ENCODE data around the gene ZNF770.

The ZNF770 gene

DNA sequence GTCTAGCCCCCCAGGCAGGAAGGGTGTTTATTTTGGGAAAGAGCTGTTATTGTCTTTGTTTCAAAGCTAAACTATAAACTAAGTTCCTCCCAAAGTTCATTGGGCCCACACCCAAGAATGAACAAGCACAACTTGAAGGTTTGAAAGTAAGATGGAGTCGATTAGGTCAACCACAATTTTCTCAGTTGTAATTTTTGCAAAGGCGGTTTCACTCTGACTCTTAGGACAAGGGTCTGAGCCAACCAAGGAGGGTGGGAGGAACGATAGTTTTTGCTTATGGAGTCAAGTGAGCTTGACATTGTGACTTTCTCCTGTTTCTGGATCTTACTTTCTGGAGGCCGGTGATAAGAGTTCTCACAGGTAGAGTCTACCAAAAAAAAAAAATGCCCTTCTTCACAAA lies 5.8 kb upstream of the ZNF770 start:
- H3K27ac ChIP-seq, result no peak overlapping the region
- no peak for TF ChIP-seq ZFX (IDR thresholded peaks at IDR 0.05; ENCODE audit: borderline replicate concordance)
- TF ChIP-seq, protein P1, sequence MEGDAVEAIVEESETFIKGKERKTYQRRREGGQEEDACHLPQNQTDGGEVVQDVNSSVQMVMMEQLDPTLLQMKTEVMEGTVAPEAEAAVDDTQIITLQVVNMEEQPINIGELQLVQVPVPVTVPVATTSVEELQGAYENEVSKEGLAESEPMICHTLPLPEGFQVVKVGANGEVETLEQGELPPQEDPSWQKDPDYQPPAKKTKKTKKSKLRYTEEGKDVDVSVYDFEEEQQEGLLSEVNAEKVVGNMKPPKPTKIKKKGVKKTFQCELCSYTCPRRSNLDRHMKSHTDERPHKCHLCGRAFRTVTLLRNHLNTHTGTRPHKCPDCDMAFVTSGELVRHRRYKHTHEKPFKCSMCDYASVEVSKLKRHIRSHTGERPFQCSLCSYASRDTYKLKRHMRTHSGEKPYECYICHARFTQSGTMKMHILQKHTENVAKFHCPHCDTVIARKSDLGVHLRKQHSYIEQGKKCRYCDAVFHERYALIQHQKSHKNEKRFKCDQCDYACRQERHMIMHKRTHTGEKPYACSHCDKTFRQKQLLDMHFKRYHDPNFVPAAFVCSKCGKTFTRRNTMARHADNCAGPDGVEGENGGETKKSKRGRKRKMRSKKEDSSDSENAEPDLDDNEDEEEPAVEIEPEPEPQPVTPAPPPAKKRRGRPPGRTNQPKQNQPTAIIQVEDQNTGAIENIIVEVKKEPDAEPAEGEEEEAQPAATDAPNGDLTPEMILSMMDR (IDR thresholded peaks at IDR 0.05), result no peak

DNA sequence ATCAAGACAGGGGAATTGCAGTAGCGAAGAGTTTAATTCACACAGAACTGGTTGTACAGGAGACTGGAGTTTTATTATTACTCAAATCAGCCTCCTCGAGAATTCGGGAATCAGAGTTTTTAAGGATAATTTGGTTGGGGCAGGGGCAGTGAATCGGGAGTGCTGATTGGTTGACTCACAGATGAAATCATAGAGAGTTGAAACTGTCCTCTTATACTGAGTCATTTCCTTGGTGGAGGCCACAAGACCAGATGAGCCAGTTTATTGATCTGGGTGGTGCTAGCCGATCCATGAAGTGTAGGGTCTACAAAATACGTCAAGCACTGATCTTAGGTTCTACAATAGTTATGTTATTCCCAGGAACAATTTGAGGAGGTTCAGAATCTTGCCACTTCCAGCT lies 5.3 kb upstream of the ZNF770 start:
- TF ChIP-seq, protein P1 (IDR thresholded peaks at IDR 0.05), result no peak
- no peak for TF ChIP-seq ZFX (IDR thresholded peaks at IDR 0.05; ENCODE audit: borderline replicate concordance)
- H3K27ac ChIP-seq, result no peak overlapping the region

DNA sequence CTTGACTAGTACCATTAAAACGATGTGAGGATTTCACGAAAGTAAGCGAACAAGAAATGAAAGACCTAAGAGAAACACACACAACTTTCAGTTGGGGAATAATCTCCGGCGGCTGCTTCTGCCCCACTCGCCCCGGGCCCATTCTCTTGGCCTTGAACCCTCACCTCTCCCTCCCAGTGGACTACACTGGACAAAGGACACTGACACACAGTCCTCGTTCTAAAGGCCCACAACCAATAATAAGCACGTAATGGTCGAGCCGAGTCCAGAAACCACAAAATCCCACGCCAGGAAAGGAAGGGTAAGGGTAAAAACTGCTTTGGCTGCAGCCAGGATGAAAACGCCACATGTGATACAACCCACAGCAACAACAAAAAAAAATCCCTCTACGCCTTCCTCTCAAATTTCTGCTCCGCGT lies 469 bp downstream of the ZNF770 start:
- peak overlapping the region; percentile 93 for H3K27ac ChIP-seq
- TF ChIP-seq, protein P1 (IDR thresholded peaks at IDR 0.05), result no peak
- TF ChIP-seq ZFX (IDR thresholded peaks at IDR 0.05; ENCODE audit: borderline replicate concordance), result no peak

DNA sequence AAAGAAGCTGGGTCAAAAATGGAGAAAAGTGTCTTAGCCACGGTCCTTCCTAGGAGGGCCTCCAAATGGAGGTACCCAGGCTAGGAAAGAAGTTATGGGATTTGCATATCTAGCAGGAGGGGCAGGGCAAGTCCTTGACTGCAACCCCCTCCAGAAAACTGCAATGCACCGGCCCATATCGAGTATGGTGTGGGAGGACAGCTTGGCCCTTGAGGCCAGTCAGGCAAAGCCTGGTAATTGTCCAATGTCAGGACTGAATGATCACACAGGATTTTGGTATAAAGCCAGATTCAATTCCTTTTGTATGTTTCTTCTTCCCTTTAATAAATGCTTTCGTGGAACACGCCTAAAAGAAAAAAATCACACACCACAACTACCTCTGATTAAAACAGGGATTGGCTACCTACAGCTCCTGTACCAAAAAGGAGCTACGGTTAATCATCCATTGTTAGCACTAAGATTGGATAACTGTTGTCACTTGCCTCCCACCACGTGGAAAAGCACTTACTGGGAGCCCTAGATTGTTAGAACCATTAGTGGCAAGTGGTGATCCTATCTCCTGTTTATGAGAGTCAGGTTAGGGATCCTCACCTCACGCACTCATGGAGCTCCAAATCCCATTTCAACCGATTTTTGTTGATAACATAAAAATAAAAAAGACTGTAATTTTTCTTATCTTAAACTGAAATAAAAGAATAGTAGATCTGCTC lies 1.2 kb downstream of the ZNF770 start:
- no peak for TF ChIP-seq ZFX (IDR thresholded peaks at IDR 0.05; ENCODE audit: borderline replicate concordance)
- TF ChIP-seq, protein P1 (IDR thresholded peaks at IDR 0.05), result no peak
- peak overlapping the region; percentile 93 for H3K27ac ChIP-seq

DNA sequence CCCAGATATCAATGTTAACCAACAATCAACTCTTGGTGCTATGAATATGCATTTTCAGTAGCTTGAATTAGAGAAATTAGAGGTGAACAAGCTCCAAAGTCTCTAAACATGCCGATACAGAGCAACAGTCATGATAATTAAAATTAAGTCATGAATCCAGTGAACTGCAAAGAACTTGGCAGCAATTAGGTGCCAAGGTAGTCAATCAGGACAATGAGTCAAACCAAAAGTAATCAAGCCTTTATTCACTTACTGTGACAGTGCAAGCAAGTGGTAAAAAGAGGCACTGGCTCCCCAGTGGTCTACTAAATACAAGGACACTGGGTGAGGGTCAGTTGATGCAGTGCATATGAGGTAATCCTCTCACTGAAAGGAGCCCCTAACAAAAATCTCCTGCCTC lies 1.8 kb downstream of the ZNF770 start:
- H3K27ac ChIP-seq, result peak overlapping the region; percentile 93; the same call in 1 of the 2 replicates
- no peak for TF ChIP-seq ZFX (IDR thresholded peaks at IDR 0.05; ENCODE audit: borderline replicate concordance)
- TF ChIP-seq, protein P1 (IDR thresholded peaks at IDR 0.05), result no peak

DNA sequence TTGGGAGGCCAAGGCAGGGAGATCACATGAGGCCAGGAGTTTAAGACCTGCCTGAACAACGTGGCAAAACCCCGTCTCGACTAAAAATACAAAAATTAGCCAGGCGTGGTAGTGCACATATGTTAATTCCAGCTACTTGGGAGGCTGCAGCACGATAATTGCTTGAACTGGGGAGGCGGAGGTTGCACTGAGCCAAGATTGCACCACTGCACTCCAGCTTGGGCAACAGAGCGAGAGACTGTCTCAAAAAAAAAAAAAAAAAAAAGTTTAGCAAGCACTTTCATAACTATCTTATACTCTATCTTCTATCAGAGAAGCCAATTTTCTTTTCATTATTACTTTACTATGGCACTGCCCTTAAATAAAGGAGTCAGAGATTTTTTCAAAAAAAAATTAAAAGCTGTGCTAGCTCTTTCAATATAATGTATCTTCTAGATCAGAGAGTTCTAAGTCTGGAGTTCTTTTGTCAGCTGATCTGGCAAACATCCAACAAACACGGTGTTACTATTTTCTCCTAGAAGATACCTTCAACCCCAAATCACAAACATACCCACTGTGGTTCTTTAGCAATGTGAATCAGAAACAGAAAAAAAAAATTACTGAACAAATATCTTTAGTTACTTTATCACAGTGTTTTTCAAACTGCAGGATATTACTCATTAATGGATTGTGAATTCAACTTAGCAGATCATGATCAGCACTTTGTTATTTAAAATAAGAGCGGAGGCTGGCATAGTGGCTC lies 3.0 kb downstream of the ZNF770 start:
- 0 out of 2 replicates have a peak overlapping the region, but pooled peaks have one; percentile 10 for H3K27ac ChIP-seq
- TF ChIP-seq ZFX (IDR thresholded peaks at IDR 0.05; ENCODE audit: borderline replicate concordance), result no peak
- TF ChIP-seq, protein P1 (IDR thresholded peaks at IDR 0.05), result no peak

DNA sequence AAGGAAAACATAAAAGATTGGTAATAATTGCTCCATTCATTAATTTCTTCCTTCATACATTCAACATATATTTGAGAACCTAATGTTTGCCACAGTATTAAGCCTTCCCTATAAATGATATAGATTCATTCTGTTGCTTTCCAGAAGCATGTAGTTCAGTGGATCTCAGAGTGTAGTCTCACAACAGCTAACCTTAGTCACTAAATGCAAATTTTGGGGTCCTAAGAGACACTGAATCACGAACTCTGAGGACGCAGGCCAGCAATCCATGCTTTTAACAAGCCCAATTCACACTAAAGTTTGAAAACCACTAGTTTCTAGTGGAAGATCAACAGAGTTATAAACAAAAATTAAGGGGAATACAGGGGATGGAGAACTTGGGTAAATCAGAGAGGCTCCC lies 11.3 kb downstream of the ZNF770 start:
- H3K27ac ChIP-seq, result no peak overlapping the region
- no peak for TF ChIP-seq ZFX (IDR thresholded peaks at IDR 0.05; ENCODE audit: borderline replicate concordance)
- TF ChIP-seq, protein P1 (IDR thresholded peaks at IDR 0.05), result no peak
